GM20431 (cell line): ENCODE data around the gene FOXS1.

Source experiments
- in situ Hi-C: fragments of 300-500 bp; cut with MseI, MboI; formaldehyde crosslinking; loops from one replicate; pipeline ENCODE4 v1.15.0; 2020; ENCODE audit warnings: low sequenced_read_pairs; ENCODE audit not compliant: unreplicated experiment

The FOXS1 gene

GRCh38 chr20:31845300-31845863 lies at the start of gene FOXS1:
Gene FOXS1, minus strand, starts transcription at chr20:31845604. Its CDS starts 62 bp downstream, at chr20:31845542.
- in situ Hi-C loops, result no loop called here

GRCh38 chr20:31890646-31891045 lies 45.2 kb upstream of the FOXS1 start:
- in situ Hi-C loops, result no loop called here

- in situ Hi-C loops, result no loop called here
These were observed 38.4 kb upstream of the FOXS1 start for GRCh38 chr20:31883829-31884228.

- in situ Hi-C loops, result no loop called here
These were observed 36.5 kb upstream of the FOXS1 start for GRCh38 chr20:31881945-31882344.

- in situ Hi-C loops, result no loop called here
These were observed 34.0 kb upstream of the FOXS1 start for GRCh38 chr20:31879143-31879987.

- in situ Hi-C loops, result no loop called here
These were observed 32.3 kb upstream of the FOXS1 start for GRCh38 chr20:31877684-31878083.

GRCh38 chr20:31875671-31876070 lies 30.3 kb upstream of the FOXS1 start:
- in situ Hi-C loops, result no loop called here

- in situ Hi-C loops, result no loop called here
These were observed 27.0 kb upstream of the FOXS1 start for GRCh38 chr20:31872406-31872805.

GRCh38 chr20:31871618-31871954 lies 26.2 kb upstream of the FOXS1 start:
- in situ Hi-C loops, result no loop called here

GRCh38 chr20:31870726-31871617 lies 25.6 kb upstream of the FOXS1 start:
- in situ Hi-C loops, result no loop called here

GRCh38 chr20:31869942-31870725 lies 24.7 kb upstream of the FOXS1 start, which contains the start of the genes DUSP15 and TTLL9:
Gene DUSP15, minus strand, starts transcription at chr20:31870527. Its CDS starts 190 bp downstream, at chr20:31870337.
Gene TTLL9, plus strand, starts transcription at chr20:31870634. Its CDS starts 493 bp downstream, at chr20:31871127.
- in situ Hi-C loops, result no loop called here

- in situ Hi-C loops, result no loop called here
These were observed 24.2 kb upstream of the FOXS1 start for GRCh38 chr20:31869673-31869941.

- in situ Hi-C loops, result no loop called here
These were observed 23.7 kb upstream of the FOXS1 start for GRCh38 chr20:31868853-31869672.

GRCh38 chr20:31866221-31866620 lies 20.8 kb upstream of the FOXS1 start:
- in situ Hi-C loops, result no loop called here

- in situ Hi-C loops, result no loop called here
These were observed 19.4 kb upstream of the FOXS1 start for GRCh38 chr20:31864521-31865400.

- in situ Hi-C loops, result no loop called here
These were observed 18.1 kb upstream of the FOXS1 start for GRCh38 chr20:31863296-31864085.

- in situ Hi-C loops, result no loop called here
These were observed 17.1 kb upstream of the FOXS1 start for GRCh38 chr20:31862506-31862905.

GRCh38 chr20:31862157-31862470 lies 16.7 kb upstream of the FOXS1 start:
- in situ Hi-C loops, result no loop called here
